KG1 (cell line): ENCODE measurements around the gene CRYGN.

Experiments
- DNase-seq: peaks from one replicate; lab custom pipeline; 2025; lab: John Stamatoyannopoulos, UW

CRYGN gene

DNA sequence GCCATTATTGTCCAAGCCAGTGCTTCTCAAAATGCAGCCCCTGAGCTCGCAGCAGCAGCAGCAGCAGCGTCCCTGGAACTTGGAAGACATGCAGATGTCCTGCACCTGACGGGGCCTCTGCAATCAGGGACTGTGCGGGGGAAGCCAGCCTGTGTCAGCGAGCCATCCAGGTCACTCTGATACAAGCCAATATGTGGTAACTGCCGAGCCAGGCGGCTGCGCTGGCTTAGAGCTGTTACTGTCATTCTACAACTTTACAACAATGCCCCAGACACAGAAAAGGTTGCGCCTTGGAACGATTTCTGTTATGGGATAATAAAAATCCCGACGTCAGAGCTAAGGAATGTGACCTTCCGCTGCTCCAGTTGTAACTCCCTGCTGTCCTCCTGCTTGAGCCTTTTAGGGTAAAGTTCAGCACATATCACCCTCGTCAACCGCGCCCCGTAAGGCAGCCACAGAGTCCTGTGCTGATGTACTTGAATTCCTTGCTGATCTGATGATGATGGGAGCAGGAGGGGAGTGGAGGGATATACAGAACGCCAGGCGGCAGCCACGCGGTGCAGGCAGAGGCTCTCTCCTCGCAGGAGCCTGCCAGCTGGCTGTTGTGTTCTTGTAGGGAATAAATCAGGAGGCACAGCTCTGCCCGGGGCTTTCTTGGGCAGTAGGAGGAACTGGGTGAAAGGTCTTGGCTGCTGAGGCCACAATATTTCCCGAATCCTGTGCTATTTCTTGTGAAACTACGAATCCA, 20.0 kb upstream of the CRYGN start:
- DNase-seq = no peak

DNA sequence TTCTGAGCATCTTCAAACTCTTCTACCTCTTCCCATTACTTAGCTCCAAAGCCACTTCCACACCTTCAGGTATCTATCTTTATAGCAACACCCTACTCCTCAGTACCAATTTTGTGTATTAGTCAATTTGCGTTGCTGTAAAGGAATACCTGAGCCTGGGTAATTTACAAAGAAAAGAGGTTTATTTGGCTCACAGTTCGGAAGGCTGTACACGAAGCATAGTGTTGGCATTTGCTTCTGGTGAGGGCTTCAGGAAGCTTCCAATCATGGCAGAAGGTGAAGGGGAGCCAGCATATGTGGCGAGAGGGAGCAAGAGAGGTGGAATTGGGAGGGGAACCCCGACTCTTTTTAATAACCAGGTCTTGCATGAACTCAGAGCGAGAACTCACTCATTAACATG, 17.6 kb upstream of the CRYGN start:
- no peak for DNase-seq

DNA sequence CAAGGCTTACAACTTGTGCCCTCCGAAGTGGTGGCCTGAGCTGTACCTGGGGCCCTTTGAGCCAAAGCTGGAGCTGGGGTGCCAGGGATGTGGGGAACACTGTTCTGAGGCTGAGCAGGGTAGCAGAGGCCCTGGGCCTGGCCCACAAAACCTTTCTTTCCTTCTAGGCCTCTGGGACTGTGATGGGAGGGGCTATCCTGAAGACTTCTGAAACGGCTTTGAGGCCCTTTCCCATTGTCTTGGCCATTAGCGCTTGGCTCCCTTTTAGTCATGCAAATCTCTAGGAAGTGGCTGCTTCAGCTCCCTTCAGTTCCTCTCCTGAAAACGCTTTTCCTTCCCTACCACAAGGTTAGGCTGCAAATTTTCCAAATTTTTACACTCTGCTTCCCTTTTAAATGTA, 16.8 kb upstream of the CRYGN start:
- no peak for DNase-seq

DNA sequence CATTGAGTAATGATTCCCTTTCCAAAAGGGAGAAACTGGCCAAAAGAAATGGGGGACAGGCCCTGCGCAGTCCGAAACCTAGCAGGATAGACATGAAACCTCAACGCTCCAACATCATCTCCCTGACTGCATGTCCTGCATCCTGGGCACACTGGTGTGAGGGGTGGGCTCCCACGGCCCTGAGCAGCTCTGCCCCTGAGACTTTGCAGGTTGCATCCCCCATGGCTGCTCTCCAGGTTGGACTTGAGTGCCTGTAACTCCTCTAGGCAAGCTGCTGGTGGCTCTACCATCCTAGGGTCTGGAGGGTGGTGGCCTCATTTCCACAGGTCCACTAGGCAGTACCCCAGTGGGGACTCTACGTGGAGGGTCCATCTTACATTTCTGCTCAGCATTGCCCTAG, 16.3 kb upstream of the CRYGN start:
- no peak for DNase-seq

DNA sequence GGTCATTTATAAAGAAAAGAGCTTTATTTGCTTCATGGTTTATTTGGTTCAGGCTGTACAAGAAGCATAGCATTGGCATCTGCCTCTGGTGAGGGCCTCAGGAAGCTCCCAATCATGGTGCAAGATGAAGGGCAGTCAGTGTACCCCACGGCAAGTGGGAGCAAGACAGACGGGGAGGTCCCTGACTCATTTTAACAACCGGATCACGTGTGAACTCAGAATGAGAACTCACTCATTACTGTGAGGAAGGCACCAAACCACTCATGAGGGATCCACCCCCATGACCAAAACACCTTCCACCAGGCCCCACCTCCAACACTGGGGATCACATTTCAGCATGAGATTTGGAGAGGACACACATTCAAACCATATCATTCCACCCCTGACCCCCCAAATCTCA, 15.7 kb upstream of the CRYGN start:
- no peak for DNase-seq

DNA sequence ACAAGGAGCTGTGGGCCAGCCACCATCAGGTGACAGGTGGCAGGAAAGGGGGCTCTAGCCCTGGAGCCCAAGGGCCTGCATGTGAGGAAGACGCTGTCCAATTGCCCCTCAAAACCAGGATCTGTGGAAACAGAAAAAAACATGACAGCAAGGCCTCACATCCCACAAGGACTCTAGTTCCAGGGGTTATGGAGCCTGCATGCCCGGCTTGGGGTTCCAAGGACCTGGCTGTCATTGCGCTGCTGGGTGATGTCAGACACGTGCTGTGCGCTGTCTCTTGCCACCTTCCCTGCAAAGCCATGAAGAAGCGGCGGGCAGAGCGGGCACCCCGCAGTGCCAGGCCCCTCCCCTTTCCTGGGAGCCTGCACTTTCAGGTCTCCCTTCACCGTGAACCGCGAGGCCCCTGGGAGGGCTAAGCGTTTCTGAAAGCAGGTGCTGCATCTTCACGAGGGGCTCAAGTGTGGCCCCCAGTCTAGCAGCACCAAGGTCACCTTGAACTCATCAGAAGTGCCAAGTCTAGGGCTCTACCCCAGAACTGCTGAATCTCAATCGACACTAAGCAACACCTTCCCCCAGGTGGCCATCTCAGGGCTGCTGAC, 15.1 kb upstream of the CRYGN start:
- no peak for DNase-seq

DNA sequence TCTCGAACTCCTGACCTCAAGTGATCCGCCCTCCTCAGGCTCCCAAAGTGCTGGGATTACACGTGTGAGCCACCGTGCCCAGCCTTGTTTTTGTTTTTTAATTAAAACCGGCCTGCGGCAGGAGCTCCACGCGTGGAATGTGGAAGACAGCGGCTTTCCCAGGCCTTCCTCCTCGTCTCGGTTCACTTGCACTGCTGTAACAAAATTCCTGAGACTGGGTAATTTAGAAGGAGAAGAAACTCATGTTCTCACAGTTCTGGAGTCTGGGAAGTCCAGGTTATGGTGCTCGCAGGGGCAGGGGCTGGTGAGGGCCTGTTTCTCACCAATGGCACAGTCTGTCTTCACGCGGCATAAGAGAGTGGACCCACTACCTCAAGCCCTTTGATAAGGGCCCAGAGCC, 14.4 kb upstream of the CRYGN start:
- no peak for DNase-seq

DNA sequence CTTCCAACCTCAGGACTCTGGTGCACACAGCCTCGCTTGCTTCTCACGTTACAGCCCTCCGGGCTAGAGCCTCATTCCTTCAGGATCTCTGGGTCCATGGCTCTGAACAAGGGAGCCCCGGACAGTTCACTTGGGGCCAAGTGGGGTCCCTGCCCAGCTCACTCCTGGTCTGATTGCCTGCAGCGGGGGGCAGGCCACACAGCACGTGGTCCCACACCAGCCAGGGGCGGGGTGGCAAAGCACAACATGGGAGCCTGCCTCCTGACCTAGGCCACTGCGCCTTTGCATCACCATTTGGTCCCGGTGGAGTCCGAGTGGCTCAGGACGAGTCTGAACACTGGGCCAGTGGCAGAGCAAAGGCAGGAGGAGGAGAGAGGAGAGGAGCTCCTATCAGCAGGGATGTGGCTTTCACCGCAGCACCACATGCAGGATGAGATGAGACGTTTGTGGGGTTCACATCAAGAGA, 13.4 kb upstream of the CRYGN start:
- DNase-seq = no peak

DNA sequence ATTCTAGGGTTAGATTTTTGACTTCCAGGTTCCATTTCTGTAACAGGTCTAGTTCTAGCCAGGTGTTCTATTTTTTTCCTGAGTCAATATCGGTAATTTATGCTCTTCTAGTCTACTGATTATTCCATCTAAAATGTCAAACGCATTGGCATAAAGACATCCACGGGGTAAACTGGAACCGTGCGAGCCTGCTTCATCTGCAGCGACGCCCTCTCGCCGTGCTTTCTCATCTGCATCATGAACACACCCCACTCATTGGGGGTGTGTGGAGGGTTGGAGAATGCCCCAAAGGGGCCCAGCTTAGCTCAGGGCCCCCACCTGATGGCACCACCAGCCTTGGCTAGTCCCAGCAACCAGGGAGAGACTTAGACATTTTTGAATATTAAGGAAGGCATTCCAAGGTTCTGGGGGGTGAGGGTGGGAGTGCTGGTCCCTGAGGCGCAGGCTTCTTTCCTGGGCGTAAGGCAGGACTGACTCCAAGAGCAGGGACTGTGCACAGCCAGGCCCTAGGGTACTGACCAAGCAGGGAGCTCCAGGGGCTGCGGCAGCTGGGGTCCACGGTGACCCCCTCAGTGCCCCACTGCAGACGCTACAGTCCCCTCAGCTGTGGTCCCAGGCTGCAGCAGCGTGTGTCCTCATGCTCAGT, 12.9 kb upstream of the CRYGN start:
- no peak for DNase-seq

DNA sequence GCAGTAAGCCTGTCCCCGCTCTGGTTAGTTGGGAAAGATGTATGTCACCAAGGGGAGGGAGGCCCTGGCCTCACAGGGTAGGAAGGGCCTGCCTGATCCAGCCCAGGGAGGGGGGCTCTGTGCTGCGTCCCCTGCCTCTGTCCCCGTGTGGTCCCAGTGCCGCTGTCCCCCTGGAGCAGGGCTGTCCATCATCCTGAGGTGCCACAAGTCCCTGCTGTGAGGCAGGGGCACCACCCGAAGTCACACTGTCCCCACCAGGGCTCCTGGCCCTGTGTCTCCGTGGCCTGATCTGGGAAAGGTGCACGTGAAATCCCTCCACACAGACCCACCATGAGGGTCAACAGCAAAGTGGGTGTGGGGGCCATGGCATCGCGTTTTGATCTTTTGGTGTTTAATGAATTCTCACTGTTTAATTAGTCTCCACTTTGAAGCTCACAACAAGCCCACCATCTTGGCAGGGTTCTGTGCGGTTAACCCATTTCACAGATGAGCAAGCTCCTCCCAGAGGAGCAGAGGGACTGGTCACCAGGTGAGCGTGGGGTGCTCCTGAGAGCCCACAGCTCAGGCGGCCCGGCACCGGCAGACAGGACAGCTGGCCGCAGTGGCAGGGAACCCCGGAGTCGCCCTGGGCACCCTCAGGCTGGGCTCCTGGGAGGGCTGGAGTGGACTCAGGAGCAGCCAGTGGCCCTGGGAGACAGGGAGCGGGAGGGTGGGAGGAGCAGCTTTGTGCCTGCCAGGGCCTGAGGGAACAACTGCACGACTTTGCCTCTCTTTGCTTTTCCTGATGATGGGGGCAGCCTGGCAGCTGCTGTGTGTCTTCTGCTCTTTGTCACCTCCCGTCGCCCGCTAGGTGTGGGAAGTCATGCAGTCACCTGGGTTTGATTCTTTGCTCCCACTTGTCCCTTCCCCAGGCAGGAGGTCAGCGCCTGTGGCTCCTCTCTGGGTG, 12.0 kb upstream of the CRYGN start:
- no peak for DNase-seq

DNA sequence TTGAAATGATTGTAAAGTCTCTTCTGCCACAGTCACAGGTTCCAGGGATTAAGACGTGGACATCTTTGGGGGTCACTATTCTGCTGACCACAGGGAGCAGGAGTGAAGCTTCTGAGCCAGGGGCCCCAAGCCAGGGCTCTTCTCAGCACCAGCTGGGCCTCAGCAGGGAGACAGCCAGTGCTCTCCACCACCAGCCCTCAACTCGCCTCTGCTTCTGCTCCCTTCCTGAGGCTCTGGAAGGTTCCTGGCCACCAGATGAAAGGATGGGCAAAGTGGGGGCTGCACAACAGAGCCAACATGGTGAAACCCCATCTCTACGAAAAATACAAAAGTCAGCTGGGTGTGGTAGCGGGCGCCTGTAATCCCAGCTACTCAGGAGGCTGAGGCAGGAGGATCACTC, 11.2 kb upstream of the CRYGN start:
- DNase-seq = no peak

DNA sequence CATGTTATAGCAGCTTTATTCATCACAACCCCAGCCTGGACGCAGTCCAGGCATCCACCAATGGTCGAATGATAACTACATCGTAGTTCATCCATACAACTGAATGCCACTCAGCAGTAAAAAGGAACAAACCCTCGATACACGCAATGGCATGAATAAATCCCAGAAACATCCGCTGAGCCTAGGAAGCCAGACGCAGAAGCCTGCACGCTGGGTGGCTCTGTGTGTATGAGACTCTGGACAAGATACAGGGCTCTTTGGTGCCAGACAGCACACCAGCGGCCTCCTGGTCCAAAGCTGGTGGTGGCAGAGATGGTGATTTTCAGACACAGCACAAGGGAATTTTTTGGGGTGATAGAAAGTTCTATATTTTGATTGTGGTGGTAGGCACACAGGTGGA, 10.0 kb upstream of the CRYGN start:
- no peak for DNase-seq

DNA sequence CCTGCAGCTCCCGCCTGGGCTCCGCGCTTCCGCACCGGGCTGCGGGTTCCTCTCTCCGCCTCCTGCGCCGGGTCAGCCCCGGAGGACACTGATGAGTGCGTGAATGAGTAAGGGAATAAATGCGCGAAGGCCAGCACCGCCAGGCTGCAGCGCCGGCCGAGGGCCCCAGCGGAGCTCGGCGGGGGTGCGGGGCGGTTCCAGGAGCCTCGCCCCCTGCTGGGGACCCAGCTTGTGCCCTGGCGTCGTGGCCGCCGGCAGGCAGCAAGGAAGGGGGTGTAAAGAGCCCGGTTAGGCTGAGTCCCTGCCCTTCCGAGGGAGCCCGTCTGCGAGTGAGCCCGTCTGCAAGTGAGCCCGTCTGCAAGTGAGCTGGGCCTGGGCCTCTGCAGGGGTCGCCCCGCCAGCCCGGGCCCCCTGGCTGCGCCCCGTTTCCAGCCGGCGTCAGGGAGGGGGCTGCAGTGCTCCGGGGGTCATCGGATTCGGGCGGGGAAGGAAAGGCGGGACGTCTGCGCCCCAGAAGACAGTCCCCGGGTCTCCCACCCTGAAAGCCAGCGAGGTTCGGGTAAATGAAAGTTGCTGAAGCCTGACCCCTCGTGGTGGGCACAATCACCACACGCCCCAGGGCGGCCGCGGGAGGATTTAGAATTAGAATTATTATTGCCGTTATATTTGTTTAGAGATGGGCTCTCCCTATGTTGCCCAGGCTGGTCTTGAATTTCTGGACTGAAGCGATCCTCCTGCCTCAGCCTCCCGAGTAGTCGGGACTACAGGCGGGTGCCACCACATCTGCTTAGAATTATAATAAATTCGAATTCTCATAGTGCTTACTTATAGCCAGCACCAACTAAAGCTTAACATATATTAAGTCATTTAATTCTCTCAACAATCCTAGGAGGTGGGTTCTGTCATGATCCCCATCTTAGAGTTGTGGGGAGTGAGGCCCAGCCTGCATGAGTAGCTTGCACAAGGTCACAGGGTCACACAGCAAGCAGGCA, 8.6 kb upstream of the CRYGN start:
- peak; percentile 37 for DNase-seq

DNA sequence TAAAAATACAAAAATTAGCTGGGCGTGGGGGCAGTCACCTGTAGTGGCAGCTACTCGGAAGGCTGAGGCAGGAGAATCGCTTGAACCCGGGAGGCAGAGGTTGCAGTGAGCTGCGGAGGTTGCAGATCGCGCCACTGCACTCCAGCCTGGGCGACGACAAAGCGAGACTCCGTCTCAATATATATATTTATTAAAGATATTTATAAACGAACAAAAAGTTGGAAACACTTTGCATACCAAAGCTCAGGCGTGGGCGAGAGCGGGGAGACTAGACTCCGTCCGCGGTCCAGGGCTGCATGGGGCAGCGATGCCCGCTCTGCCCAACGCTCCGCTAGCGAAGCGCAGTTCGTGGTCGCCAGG, 7.9 kb upstream of the CRYGN start:
- DNase-seq = no peak

DNA sequence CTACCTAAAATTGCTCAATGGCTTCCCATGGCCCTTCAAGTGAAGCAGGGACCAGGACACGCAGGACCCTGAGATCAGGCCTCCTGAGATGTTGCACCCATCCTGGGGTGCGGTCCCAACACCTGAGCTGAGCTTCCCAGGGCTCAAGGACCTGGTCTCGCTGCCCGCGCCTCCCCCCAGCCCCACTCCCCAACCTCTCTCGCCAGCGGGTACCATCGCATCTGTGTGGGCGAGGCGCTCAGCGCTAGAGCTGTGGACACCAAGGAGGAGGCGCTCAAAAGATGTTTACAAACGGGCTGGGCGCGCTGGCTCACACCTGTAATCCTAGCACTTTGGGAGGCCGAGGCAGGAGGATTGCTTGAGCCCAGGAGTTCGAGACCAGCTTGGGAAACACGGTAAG, 7.4 kb upstream of the CRYGN start:
- DNase-seq = no peak

DNA sequence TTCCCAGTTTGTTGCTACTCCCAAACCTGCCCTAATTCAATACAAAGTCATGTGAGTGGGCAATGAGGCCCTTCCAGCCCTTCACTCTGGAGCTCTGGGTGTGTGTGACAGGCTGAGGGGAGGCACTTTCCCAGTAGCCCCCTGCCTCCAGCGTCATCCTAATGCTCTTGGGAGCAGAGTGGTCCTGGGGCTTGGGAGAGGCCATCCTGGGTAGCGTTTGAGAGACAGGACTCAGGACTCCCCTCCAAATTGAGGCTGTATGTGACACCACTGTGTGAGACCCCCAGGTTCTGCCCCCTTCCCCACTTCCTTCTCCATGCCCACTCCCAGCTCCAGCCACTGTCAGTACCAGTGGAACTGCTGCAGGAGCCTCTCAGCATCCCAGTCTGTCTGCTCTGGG, 6.5 kb upstream of the CRYGN start:
- DNase-seq = no peak

DNA sequence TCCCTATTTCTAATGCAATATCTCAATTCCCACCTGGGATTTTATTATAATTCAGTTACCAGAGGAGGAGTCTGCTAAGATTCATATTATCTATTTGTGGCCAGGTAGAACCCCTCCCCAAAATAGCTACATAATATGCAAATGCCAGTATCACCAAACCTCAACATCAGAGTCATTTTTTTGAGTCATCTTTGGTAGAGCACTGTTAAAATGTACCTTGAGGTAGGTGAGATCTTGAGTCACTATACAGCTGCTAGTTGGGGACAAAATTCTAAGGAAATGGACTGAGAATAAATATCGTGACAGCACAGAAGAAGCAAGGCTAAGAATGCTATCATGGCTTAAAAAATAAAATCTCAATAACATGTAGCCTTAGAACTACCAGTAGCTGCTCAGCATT, 4.7 kb upstream of the CRYGN start:
- DNase-seq = no peak

DNA sequence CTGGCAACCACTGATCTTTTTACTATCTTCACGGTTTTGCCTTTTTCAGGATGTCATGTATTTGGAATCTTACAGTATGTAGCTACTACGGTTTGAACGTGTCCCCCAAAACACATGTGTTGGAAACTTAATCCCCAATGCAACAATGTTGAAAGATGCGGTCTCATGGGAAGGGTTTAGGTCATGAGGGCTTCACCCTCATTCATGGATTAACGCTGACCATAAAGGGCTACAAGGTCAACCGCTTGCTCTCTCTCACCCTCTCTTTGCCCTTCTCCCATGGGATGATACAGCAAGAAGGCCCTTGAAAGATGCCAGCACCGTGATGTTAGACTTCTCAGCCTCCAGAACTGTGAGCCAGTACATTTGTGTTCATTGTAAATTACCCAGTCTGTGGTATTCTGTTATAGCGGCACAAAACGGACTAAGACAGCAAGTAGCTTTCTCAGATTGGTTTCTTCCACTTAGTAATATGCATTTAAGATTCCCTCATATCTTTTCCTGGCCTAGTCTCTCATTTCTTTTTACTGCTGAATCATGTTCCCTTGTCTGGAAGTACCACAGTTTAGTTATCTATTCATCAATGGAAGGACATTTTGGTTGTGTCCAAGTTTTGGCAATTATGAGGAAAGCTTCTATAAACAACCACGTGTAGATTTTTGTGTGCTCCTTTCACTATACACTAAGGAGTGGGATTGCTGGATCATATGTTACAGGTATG, 3.0 kb upstream of the CRYGN start:
- DNase-seq = no peak

DNA sequence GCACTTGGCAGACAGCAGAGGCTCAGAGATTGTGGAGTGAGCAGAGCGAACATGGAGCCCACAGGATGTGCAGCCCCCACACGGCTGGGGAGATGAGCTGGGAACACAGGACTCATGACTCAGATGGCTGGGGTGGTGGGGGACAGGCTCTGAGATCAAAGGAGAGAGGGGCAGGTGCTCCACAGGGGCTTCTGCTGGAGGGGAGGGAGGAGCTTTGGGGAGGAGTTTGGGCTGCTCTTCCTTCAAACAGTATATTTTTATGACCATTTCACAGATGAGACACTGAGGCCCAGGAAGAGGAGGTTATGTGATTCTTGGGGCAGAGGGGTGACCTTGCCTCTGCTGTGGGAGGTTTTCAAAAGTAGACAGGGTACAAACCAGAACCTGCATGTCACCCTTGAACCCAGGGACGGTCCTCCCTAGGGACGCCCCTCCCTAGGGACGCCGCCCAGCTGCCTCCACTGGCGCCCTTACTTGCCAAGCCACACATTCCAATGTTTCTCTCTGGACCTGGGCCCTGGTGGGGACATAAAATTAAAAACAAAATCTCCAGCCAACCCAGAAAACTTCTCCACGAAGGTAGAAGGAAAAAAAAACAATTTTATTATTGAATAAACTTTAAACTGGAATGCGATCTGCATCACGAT, 981 bp upstream of the CRYGN start:
- no peak for DNase-seq
